ENCODE results near the gene OR2T2.
"Not testable (repeated sequence)": the region's sequence is repeated elsewhere in the genome, so short reads cannot be mapped to it uniquely, and the experiment has no call there.

DNA sequence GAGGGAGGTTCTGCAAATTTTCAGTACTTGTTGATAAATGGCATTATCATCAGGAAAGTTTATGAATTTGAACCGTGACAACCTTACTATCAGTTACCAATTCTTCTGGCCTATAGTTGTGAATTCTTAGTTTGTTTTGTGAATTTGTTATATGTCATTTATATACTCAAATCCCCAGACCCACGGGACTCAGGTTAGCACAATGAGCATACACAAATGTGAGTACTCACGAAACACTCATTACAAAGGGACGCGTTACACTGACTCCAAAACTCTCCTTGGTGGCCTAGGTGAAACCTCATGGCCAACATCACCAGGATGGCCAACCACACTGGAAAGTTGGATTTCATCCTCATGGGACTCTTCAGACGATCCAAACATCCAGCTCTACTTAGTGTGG lies 42.9 kb downstream of the OR2T2 start, which contains the start of gene OR2T5:
- not testable (repeated sequence) for TF ChIP-seq CTCF (IDR thresholded peaks at IDR 0.05); POLR2A (IDR thresholded peaks at IDR 0.05; ENCODE audit: low read depth); EP300 (IDR thresholded peaks at IDR 0.05)
